ENCODE data around the gene CDHR1.

GRCh38 chr10:84208023-84208422 lies 13.7 kb downstream of the CDHR1 start:
- no peak for TF ChIP-seq ZNF274 (IDR thresholded peaks at IDR 0.05; ENCODE audit: low read depth, low read length)
- TF ChIP-seq SUZ12 (IDR thresholded peaks at IDR 0.05; ENCODE audit: extremely low read depth, insufficient read depth, insufficient read length) = no peak
- TF ChIP-seq YY1 (IDR thresholded peaks at IDR 0.05; ENCODE audit: insufficient read depth, insufficient read length) = no peak

All from NT2/D1 (cell line).